Bronchial epithelial cell (primary cell): ENCODE data around the gene SEM1. TPM values are rescaled to one million over a fixed set of nuclear protein-coding genes. Genes with fewer than 3 reads are reported as not detected.

ENCODE experiments used
- DNase-seq: peaks from one replicate; pipeline ENCODE4 v3.0.0-alpha.2; 2010; ENCODE audit warnings: low read depth
- FAIRE-seq: peaks from 2 replicates; lab custom pipeline; 2011; peaks lifted over from hg19 to GRCh38; lab: Jason Lieb, UNC
- H3K27me3 ChIP-seq: 2 replicates; pipeline ENCODE4 v1.5.1; 2011; ENCODE audit warnings: low read length; ENCODE audit not compliant: control insufficient read depth, insufficient read depth
- H3K36me3 ChIP-seq: 2 replicates; pipeline ENCODE4 v1.5.1; 2011; ENCODE audit warnings: low read length; ENCODE audit not compliant: control insufficient read depth, insufficient read depth
- H3K4me3 ChIP-seq: 2 replicates; pipeline ENCODE4 v1.5.1; 2011; ENCODE audit warnings: mild to moderate bottlenecking, low read depth, low read length, control low read depth
- total RNA-seq: library from RNA; depleted of rRNA; stranded (reverse); fragments of >200 nt; gene quantifications from 2 replicates; pipeline ENCODE4 v1.2.1, GENCODE V29; 2014
- TF ChIP-seq, protein P1 (sequence below): IDR thresholded peaks from 2 replicates; pipeline ENCODE4 v1.5.1; 2011; ENCODE audit warnings: mild to moderate bottlenecking, moderate library complexity, low read length, control low read depth, inconsistent platforms; ENCODE audit not compliant: insufficient read depth, severe bottlenecking

Gene SEM1
- total RNA-seq, 1 donor from 2014 or later = 21.3 TPM

- DNase-seq (no peak), FAIRE-seq (no peak)
- TF ChIP-seq, protein P1, sequence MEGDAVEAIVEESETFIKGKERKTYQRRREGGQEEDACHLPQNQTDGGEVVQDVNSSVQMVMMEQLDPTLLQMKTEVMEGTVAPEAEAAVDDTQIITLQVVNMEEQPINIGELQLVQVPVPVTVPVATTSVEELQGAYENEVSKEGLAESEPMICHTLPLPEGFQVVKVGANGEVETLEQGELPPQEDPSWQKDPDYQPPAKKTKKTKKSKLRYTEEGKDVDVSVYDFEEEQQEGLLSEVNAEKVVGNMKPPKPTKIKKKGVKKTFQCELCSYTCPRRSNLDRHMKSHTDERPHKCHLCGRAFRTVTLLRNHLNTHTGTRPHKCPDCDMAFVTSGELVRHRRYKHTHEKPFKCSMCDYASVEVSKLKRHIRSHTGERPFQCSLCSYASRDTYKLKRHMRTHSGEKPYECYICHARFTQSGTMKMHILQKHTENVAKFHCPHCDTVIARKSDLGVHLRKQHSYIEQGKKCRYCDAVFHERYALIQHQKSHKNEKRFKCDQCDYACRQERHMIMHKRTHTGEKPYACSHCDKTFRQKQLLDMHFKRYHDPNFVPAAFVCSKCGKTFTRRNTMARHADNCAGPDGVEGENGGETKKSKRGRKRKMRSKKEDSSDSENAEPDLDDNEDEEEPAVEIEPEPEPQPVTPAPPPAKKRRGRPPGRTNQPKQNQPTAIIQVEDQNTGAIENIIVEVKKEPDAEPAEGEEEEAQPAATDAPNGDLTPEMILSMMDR = no peak
- no peaks in the 10 kb centered on the region for H3K27me3 ChIP-seq
- no peaks in the 10 kb centered on the region for H3K36me3 ChIP-seq
- no peak overlapping the region for H3K4me3 ChIP-seq
Measured at GRCh38 chr7:96658022-96658412, 51.6 kb downstream of the SEM1 start.

DNA sequence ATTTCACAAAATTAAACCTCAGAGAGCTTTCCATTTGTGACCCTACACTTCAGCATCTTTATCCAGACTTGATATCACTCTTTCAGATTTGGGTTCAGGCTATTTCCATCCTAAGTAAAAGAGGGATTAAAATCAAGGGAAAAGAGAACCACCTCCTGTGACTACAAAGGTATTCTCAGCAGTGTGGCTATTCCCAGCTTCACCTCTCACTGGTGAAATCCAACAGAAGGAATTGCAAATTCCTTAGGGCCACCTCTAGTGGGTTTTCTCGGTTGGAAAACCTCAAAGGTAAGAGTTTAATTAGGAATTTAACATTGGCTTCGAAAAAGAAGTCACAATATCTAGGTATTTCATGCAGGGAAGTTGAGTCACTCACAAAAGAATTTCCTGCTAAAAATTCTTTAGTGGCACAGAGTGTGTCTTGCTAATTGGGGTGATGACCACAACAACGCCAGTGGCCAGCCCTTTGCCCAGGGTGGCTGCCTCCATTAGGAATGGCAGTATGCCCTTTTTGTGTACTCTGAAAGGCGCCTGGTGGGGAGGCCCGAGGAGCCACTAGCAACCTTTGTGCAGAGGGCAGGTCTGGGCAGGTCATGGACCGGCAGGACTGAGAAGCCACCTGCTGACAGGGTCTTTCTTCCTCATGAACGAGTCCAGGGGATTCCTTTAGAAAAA lies 52.2 kb downstream of the SEM1 start:
- FAIRE-seq (no peak), DNase-seq (no peak)
- Histone ChIP-seq H3K36me3 (no peaks in the 10 kb centered on the region), H3K4me3 (no peak overlapping the region), H3K27me3 (no peaks in the 10 kb centered on the region)
- TF ChIP-seq, protein P1 = no peak

GRCh38 chr7:96655956-96656355 lies 53.7 kb downstream of the SEM1 start:
- FAIRE-seq (no peak), DNase-seq (no peak)
- no peaks in the 10 kb centered on the region for H3K27me3 ChIP-seq
- H3K4me3 ChIP-seq = no peak overlapping the region
- TF ChIP-seq, protein P1 = no peak
- H3K36me3 ChIP-seq = no peaks in the 10 kb centered on the region

DNA sequence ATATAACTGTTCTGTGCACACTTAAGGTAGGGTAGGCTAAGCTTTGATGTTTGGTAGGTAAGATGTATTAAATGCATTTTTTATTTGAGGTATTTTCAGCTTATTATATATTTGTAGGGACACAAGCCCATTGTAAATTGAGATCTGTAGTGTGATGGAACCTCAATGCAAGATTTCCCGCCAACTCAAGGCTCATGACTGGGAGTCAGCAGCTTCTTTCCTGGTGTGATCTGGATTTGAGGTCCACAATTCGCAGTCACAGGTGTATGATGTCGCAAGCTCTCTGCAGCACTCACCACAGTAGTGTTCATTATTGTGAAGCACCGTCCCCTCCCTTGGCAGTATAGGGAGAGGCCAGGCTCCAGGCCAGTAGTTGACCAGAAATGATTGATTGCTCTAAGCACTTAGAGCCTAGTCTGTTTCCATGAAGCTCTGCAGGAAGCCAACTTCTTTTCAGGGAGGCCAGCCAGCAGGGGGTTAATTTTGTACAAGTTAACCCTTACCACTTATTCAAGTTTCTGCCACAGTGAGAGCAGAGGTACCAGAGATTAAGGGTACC lies 54.9 kb downstream of the SEM1 start:
- TF ChIP-seq, protein P1 = no peak
- FAIRE-seq (no peak), DNase-seq (no peak)
- no peaks in the 10 kb centered on the region for H3K27me3 ChIP-seq
- no peak overlapping the region for H3K4me3 ChIP-seq
- H3K36me3 ChIP-seq = no peaks in the 10 kb centered on the region

GRCh38 chr7:96649981-96650380 lies 59.7 kb downstream of the SEM1 start:
- Histone ChIP-seq H3K4me3 (no peak overlapping the region), H3K36me3 (no peaks in the 10 kb centered on the region), H3K27me3 (no peaks in the 10 kb centered on the region)
- TF ChIP-seq, protein P1 = no peak
- FAIRE-seq (no peak), DNase-seq (no peak)
